Chondrocyte (in vitro differentiated cells): ENCODE data around the gene AHRR. TPM values are rescaled to one million over a fixed set of nuclear protein-coding genes. Genes with fewer than 3 reads are reported as not detected.

ENCODE experiments used
- DNase-seq: peaks from one replicate; pipeline ENCODE4 v3.0.0; 2021; ENCODE audit warnings: mixed read lengths, low spot score
- H3K27ac Mint-ChIP-seq: one replicate; pipeline ENCODE4 v1.8.0; 2021; ENCODE audit warnings: mild to moderate bottlenecking, moderate library complexity, mixed read lengths; ENCODE audit not compliant: unreplicated experiment
- H3K27me3 Mint-ChIP-seq: 2 replicates; pipeline ENCODE4 v1.8.0; 2021; ENCODE audit warnings: low read depth, mixed read lengths
- H3K36me3 Mint-ChIP-seq: 2 replicates; pipeline ENCODE4 v1.8.0; 2021; ENCODE audit warnings: low read depth, mixed read lengths
- H3K4me1 Mint-ChIP-seq: 2 replicates; pipeline ENCODE4 v1.8.0; 2021; ENCODE audit warnings: low read depth, mild to moderate bottlenecking, mixed read lengths
- H3K4me3 Mint-ChIP-seq: one replicate; pipeline ENCODE4 v1.8.0; 2021; ENCODE audit warnings: mild to moderate bottlenecking, moderate library complexity, mixed read lengths; ENCODE audit not compliant: unreplicated experiment
- H3K9me3 Mint-ChIP-seq: 2 replicates; pipeline ENCODE4 v1.8.0; 2021; ENCODE audit warnings: low read depth, mixed read lengths
- CTCF ChIP-seq: fragments of 200-600 bp; sonication (generic); IDR thresholded peaks from 2 replicates; pipeline ENCODE4 v1.5.0; 2021; ENCODE audit warnings: antibody characterized with exemption, mild to moderate bottlenecking, moderate library complexity
- total RNA-seq: library from RNA; stranded (reverse); gene quantifications from 3 replicates; pipeline ENCODE4 v1.2.1, GENCODE V29; 2021

The AHRR gene
- total RNA-seq, 1 donor from 2014 or later, result 17.3 TPM

- peaks cover 10% of the 10 kb centered on the region for H3K4me1 Mint-ChIP-seq
- TF ChIP-seq CTCF, result no peak
- H3K27ac Mint-ChIP-seq, result no peak overlapping the region
- no peak overlapping the region for H3K4me3 Mint-ChIP-seq
- H3K9me3 Mint-ChIP-seq, result peaks cover 25% of the 10 kb centered on the region
- no peaks in the 10 kb centered on the region for H3K27me3 Mint-ChIP-seq
- H3K36me3 Mint-ChIP-seq, result peaks cover 27% of the 10 kb centered on the region
- DNase-seq, result no peak
These were observed 63.8 kb downstream of the AHRR start for GRCh38 chr5:385321-385720.

- H3K27ac Mint-ChIP-seq, result no peak overlapping the region
- no peak overlapping the region for H3K4me3 Mint-ChIP-seq
- H3K9me3 Mint-ChIP-seq, result peaks cover 21% of the 10 kb centered on the region
- peaks cover 24% of the 10 kb centered on the region for H3K36me3 Mint-ChIP-seq
- no peak for TF ChIP-seq CTCF
- peaks cover 9% of the 10 kb centered on the region for H3K4me1 Mint-ChIP-seq
- DNase-seq, result peak; percentile 64
- H3K27me3 Mint-ChIP-seq, result no peaks in the 10 kb centered on the region
These were observed 65.2 kb downstream of the AHRR start for GRCh38 chr5:386432-387341.

- no peak for TF ChIP-seq CTCF
- Mint-ChIP-seq H3K27me3 (no peaks in the 10 kb centered on the region), H3K9me3 (peaks cover 11% of the 10 kb centered on the region), H3K27ac (no peak overlapping the region), H3K4me3 (no peak overlapping the region), H3K4me1 (peaks cover 14% of the 10 kb centered on the region), H3K36me3 (peaks cover 15% of the 10 kb centered on the region)
- peak; percentile 47 for DNase-seq
These were observed 66.2 kb downstream of the AHRR start for GRCh38 chr5:387491-388265.

- peaks cover 23% of the 10 kb centered on the region for H3K4me1 Mint-ChIP-seq
- no peak overlapping the region for H3K27ac Mint-ChIP-seq
- peaks cover 15% of the 10 kb centered on the region for H3K36me3 Mint-ChIP-seq
- H3K27me3 Mint-ChIP-seq, result no peaks in the 10 kb centered on the region
- TF ChIP-seq CTCF, result no peak
- H3K4me3 Mint-ChIP-seq, result no peak overlapping the region
- peaks cover 11% of the 10 kb centered on the region for H3K9me3 Mint-ChIP-seq
- DNase-seq, result peak; percentile 53
These were observed 67.0 kb downstream of the AHRR start for GRCh38 chr5:388266-389196.
